Measurements from ENCODE around the gene PHYHIPL. TPM values are rescaled to one million over a fixed set of nuclear protein-coding genes. Genes with fewer than 3 reads are reported as not detected.

The PHYHIPL gene
- polyA plus RNA-seq, 3 donors, result 16.8 to 18.0 (median 17.2) TPM

GRCh38 chr10:59285848-59286247 lies 109.4 kb downstream of the PHYHIPL start:
- no peak for DNase-seq (ENCODE audit: low read depth in 3 of 3, low spot score in 2 of 3)

- no peak for DNase-seq (ENCODE audit: low read depth in 3 of 3, low spot score in 2 of 3)
These were observed 111.3 kb downstream of the PHYHIPL start for GRCh38 chr10:59287587-59288255.

GRCh38 chr10:59289853-59290252 lies 113.4 kb downstream of the PHYHIPL start:
- no peak for DNase-seq (ENCODE audit: low read depth in 3 of 3, low spot score in 2 of 3)

- no peak for DNase-seq (ENCODE audit: low read depth in 3 of 3, low spot score in 2 of 3)
These were observed 114.0 kb downstream of the PHYHIPL start for GRCh38 chr10:59290448-59290847.

Other genes with a start within 250 kb of the PHYHIPL start
- gene FAM13C, start 185.9 kb downstream of the PHYHIPL start, polyA plus RNA-seq (ENCODE audit: insufficient read length in 3 of 3), result 1 to 10 TPM; 8.2 to 10.0 (median 9.3) TPM